Measurements from ENCODE around the gene ARL5B.

ARL5B gene

DNA sequence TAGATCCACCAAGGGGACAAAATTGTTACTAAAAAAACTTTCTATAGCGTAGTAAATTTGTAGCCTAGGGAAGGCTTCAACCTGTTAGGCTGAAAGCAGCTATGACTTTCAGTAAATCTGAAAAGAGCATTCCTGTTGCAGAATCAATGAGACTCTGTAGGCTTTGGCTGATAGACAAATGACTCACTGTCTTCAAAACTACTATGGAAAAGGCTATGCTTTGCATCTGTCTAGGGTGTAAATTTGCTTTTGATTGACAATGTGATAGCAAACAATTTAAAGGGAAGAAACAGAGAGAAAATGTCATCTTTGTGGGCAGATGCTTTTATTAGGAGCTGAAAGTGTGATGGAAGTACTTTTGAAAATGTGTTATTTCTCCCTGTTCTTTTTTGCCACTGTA is 60.6 kb downstream of the ARL5B start:
- Histone ChIP-seq H3K4me3 (ENCODE audit: low read depth, low read length) (no peak overlapping the region), H3K27ac (no peak overlapping the region), H3K27me3 (ENCODE audit: insufficient read depth, low read depth, severe bottlenecking) (no peaks in the 10 kb centered on the region), H3K36me3 (no peaks in the 10 kb centered on the region), H3K9me3 (ENCODE audit: severe bottlenecking) (no peaks in the 10 kb centered on the region)
- DNase-seq, result no peak
- TF ChIP-seq, protein P1, sequence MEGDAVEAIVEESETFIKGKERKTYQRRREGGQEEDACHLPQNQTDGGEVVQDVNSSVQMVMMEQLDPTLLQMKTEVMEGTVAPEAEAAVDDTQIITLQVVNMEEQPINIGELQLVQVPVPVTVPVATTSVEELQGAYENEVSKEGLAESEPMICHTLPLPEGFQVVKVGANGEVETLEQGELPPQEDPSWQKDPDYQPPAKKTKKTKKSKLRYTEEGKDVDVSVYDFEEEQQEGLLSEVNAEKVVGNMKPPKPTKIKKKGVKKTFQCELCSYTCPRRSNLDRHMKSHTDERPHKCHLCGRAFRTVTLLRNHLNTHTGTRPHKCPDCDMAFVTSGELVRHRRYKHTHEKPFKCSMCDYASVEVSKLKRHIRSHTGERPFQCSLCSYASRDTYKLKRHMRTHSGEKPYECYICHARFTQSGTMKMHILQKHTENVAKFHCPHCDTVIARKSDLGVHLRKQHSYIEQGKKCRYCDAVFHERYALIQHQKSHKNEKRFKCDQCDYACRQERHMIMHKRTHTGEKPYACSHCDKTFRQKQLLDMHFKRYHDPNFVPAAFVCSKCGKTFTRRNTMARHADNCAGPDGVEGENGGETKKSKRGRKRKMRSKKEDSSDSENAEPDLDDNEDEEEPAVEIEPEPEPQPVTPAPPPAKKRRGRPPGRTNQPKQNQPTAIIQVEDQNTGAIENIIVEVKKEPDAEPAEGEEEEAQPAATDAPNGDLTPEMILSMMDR (IDR thresholded peaks at IDR 0.05; ENCODE audit: low read depth, low read length), result no peak

DNA sequence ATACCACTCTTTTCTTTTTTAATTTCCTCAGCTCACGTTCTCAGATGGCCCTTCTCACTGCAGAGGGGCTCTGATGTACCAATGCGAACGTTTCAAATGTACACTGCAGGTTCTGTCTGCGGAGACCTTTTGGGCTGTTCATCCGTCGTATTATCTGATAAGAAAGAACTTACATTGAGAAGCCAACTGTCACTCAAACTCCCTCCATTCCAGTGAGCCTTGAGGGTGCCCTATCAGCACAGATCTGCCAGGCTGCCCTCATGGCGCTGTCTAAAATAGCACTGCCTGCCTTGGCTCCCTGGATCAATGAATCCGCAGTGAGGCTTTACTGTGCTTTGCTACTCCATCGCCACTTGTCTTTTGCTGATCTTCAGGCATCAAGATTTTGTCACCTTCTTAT is 61.8 kb downstream of the ARL5B start:
- H3K27ac ChIP-seq, result no peak overlapping the region
- TF ChIP-seq, protein P1 (IDR thresholded peaks at IDR 0.05; ENCODE audit: low read depth, low read length), result no peak
- no peaks in the 10 kb centered on the region for H3K27me3 ChIP-seq (ENCODE audit: insufficient read depth, low read depth, severe bottlenecking)
- H3K9me3 ChIP-seq (ENCODE audit: severe bottlenecking), result no peaks in the 10 kb centered on the region
- H3K4me3 ChIP-seq (ENCODE audit: low read depth, low read length), result no peak overlapping the region
- no peak for DNase-seq
- H3K36me3 ChIP-seq, result no peaks in the 10 kb centered on the region

DNA sequence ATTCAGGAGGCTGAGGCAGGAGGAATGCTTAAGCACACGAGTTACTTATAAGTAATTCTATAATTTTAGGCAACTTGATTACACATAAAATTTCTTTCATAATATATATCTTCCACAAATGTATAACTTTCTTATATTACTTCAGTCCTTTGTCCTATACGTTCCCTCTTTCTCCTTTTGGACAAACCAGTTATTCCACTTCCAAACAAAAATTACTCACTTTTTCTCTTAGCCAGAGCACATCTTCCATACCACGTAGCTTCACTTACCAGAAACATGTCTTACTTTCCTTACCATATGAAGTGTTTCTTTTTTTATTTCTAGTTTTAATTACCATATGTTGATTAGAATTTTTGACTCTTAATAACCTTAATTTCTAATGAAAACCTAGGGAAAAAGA is 64.6 kb downstream of the ARL5B start:
- H3K27me3 ChIP-seq (ENCODE audit: insufficient read depth, low read depth, severe bottlenecking), result no peaks in the 10 kb centered on the region
- no peak overlapping the region for H3K27ac ChIP-seq
- TF ChIP-seq, protein P1 (IDR thresholded peaks at IDR 0.05; ENCODE audit: low read depth, low read length), result no peak
- no peaks in the 10 kb centered on the region for H3K36me3 ChIP-seq
- no peak for DNase-seq
- H3K4me3 ChIP-seq (ENCODE audit: low read depth, low read length), result no peak overlapping the region
- H3K9me3 ChIP-seq (ENCODE audit: severe bottlenecking), result no peaks in the 10 kb centered on the region
